HepG2 (cell line): ENCODE results near the gene RBCK1. TPM values are rescaled to one million over a fixed set of nuclear protein-coding genes. Genes with fewer than 3 reads are reported as not detected.
A peak's percentile ranks its signal among the peaks of the same experiment; 100 is the strongest.

Source experiments
- DR1 ChIP-seq: sonication (generic); formaldehyde crosslinking; IDR thresholded peaks from 2 replicates; pipeline ENCODE4 v1.8.0; 2021; ENCODE audit warnings: mild to moderate bottlenecking, missing genetic modification reagents, inconsistent platforms
- EHMT2 ChIP-seq: fragments of 200-600 bp; sonication (generic); IDR thresholded peaks from 2 replicates; pipeline ENCODE4 v1.7.0; 2017; ENCODE audit warnings: antibody characterized with exemption, low read depth, low read length, borderline replicate concordance
- ELF1 ChIP-seq: sonication (generic); formaldehyde crosslinking; IDR thresholded peaks from 2 replicates; pipeline ENCODE4 v1.4.0; 2020; ENCODE audit warnings: missing genetic modification reagents
- ETV6 ChIP-seq: sonication (generic); formaldehyde crosslinking; conservative IDR thresholded peaks from 2 replicates; pipeline ENCODE4 v1.4.0; 2020; ENCODE audit warnings: missing genetic modification reagents
- GLI4 ChIP-seq: sonication (generic); formaldehyde crosslinking; IDR thresholded peaks from 2 replicates; pipeline ENCODE4 v1.5.1; 2020; ENCODE audit warnings: missing genetic modification reagents, mild to moderate bottlenecking, moderate library complexity, borderline replicate concordance
- HOXA9 ChIP-seq: sonication (generic); formaldehyde crosslinking; IDR thresholded peaks from 2 replicates; pipeline ENCODE4 v1.8.1; 2022; ENCODE audit warnings: missing genetic modification reagents, mild to moderate bottlenecking, moderate library complexity, borderline replicate concordance
- IRF2 ChIP-seq: IDR thresholded peaks from 2 replicates; pipeline ENCODE4 v1.6.1; 2018; ENCODE audit warnings: missing genetic modification reagents, missing compliant biosample characterization
- NFIB ChIP-seq: sonication (generic); formaldehyde crosslinking; IDR thresholded peaks from 2 replicates; pipeline ENCODE4 v1.9.0; 2021; ENCODE audit warnings: missing genetic modification reagents, mild to moderate bottlenecking, borderline replicate concordance
- NFKBIZ ChIP-seq: IDR thresholded peaks from 2 replicates; pipeline ENCODE4 v1.6.1; 2018; ENCODE audit warnings: missing genetic modification reagents, missing compliant biosample characterization
- POGZ ChIP-seq: sonication (generic); formaldehyde crosslinking; IDR thresholded peaks from 2 replicates; pipeline ENCODE4 v1.4.0; 2020; ENCODE audit warnings: mild to moderate bottlenecking, missing genetic modification reagents
- PTBP1 ChIP-seq: fragments of 200-400 bp; formaldehyde crosslinking; IDR thresholded peaks from 2 replicates; pipeline ENCODE4 v1.6.1; 2018; ENCODE audit warnings: low read length, low read depth; ENCODE audit not compliant: poor library complexity, severe bottlenecking
- RBFOX2 ChIP-seq: fragments of 200-400 bp; formaldehyde crosslinking; IDR thresholded peaks from 2 replicates; pipeline ENCODE4 v1.6.1; 2017; ENCODE audit warnings: low read depth, mild to moderate bottlenecking, low read length
- SIN3A ChIP-seq: IDR thresholded peaks from 2 replicates; pipeline ENCODE4 v1.6.1; 2011; ENCODE audit warnings: low read depth, mild to moderate bottlenecking, control low read depth, low read length, borderline replicate concordance
- SUZ12 ChIP-seq: fragments of 150-350 bp; IDR thresholded peaks from 2 replicates; pipeline ENCODE4 v1.6.1; 2014; ENCODE audit warnings: low read depth, low read length
- TCF12 ChIP-seq, 2 experiments: fragments of 450-650 bp in 1 of 2; sonication (generic) in 1 of 2; formaldehyde crosslinking in 1 of 2; IDR thresholded peaks; 2 replicates each; pipeline versions ENCODE4 v1.6.1 to v1.8.0; 2017 to 2022; ENCODE audit warnings: antibody characterized with exemption in 1 of 2, mild to moderate bottlenecking in 1 of 2, missing genetic modification reagents in 1 of 2, moderate library complexity in 1 of 2
- THAP11 ChIP-seq: IDR thresholded peaks from 2 replicates; pipeline ENCODE4 v1.6.1; 2016; ENCODE audit warnings: missing biosample characterization, missing genetic modification reagents
- U2AF2 ChIP-seq: fragments of 200-400 bp; formaldehyde crosslinking; IDR thresholded peaks from 2 replicates; pipeline ENCODE4 v1.6.1; 2017; ENCODE audit warnings: low read depth, mild to moderate bottlenecking, low read length
- ZFP82 ChIP-seq: sonication (generic); formaldehyde crosslinking; IDR thresholded peaks from 2 replicates; pipeline ENCODE4 v1.5.1; 2020; ENCODE audit warnings: mild to moderate bottlenecking, missing genetic modification reagents, borderline replicate concordance
- ZMAT3 ChIP-seq: sonication (generic); formaldehyde crosslinking; conservative IDR thresholded peaks from 2 replicates; pipeline ENCODE4 v1.7.0; 2021; ENCODE audit warnings: missing genetic modification reagents
- ZNF138 ChIP-seq: sonication (generic); formaldehyde crosslinking; IDR thresholded peaks from 2 replicates; pipeline ENCODE4 v1.5.0; 2020; ENCODE audit warnings: mild to moderate bottlenecking, low read depth, missing genetic modification reagents
- ZNF143 ChIP-seq: sonication (generic); formaldehyde crosslinking; IDR thresholded peaks from 2 replicates; pipeline ENCODE4 v1.4.0; 2020; ENCODE audit warnings: missing genetic modification reagents
- ZNF282 ChIP-seq: fragments of 450-650 bp; IDR thresholded peaks from 2 replicates; pipeline ENCODE4 v1.6.1; 2018; ENCODE audit not compliant: partially characterized antibody
- ZNF564 ChIP-seq: sonication (generic); formaldehyde crosslinking; IDR thresholded peaks from 2 replicates; pipeline ENCODE4 v1.8.1; 2023; ENCODE audit warnings: mild to moderate bottlenecking, missing genetic modification reagents
- ZNF569 ChIP-seq: sonication (generic); formaldehyde crosslinking; IDR thresholded peaks from 2 replicates; pipeline ENCODE4 v1.5.0; 2020; ENCODE audit warnings: mild to moderate bottlenecking, missing genetic modification reagents, moderate library complexity, borderline replicate concordance
- ZNF616 ChIP-seq: sonication (generic); formaldehyde crosslinking; IDR thresholded peaks from 2 replicates; pipeline ENCODE4 v1.5.0; 2020; ENCODE audit warnings: low read depth, mild to moderate bottlenecking, missing genetic modification reagents
- ZNF768 ChIP-seq: sonication (generic); formaldehyde crosslinking; IDR thresholded peaks from 2 replicates; pipeline ENCODE4 v1.4.0; 2020; ENCODE audit warnings: missing genetic modification reagents
- ZSCAN20 ChIP-seq: sonication (generic); formaldehyde crosslinking; IDR thresholded peaks from 2 replicates; pipeline ENCODE4 v1.4.0; 2020; ENCODE audit warnings: missing genetic modification reagents, mild to moderate bottlenecking, borderline replicate concordance
- polyA plus RNA-seq, 8 experiments: library from polyadenylated mRNA; depleted of rRNA in 3 of 8; stranded (reverse) in 7 of 8; unstranded in 1 of 8; fragments of >200 nt; fragmentation: Illumina TruSeq in 4 of 8; extraction: Trizol in 4 of 8; gene quantifications; 2 replicates each; pipeline versions ENCODE4 v1.2.1 to v1.2.3, GENCODE V29; 2011 to 2016; ENCODE audit warnings: low read depth in 4 of 8, missing spikeins in 1 of 8, mixed read lengths in 1 of 8; ENCODE audit not compliant: insufficient read depth in 1 of 8
- total RNA-seq, 5 experiments: library from RNA; depleted of rRNA; stranded (reverse); fragments of >200 nt; fragmentation: Illumina TruSeq; extraction: Trizol; gene quantifications; 2 replicates each; pipeline ENCODE4 v1.2.3, GENCODE V29; 2016; ENCODE audit warnings: low read depth in 1 of 5
- TF ChIP-seq, protein P1 (sequence below): sonication (generic); formaldehyde crosslinking; IDR thresholded peaks from 2 replicates; pipeline ENCODE4 v1.9.0; 2021; ENCODE audit warnings: missing genetic modification reagents, borderline replicate concordance
- TF ChIP-seq, protein P2 (sequence below): sonication (generic); formaldehyde crosslinking; conservative IDR thresholded peaks from 2 replicates; pipeline ENCODE4 v1.4.0; 2020; ENCODE audit warnings: missing genetic modification reagents

The RBCK1 gene
- total and polyA plus RNA-seq, 2 of the 13 experiments (the other 11 are each of a cell fraction or from before 2014, with no cell fraction given), result 149 to 215 TPM

- peak; percentile 57; the same call in 1 of the 2 replicates for TF ChIP-seq ZNF768 (CRISPR knock-in tag)
- TF ChIP-seq THAP11 (CRISPR knock-in tag), result no peak
- no peak for TF ChIP-seq ZNF616 (CRISPR knock-in tag)
- TF ChIP-seq ZNF569 (CRISPR knock-in tag), result no peak
- no peak for TF ChIP-seq ELF1 (CRISPR knock-in tag)
- TF ChIP-seq, protein P1, sequence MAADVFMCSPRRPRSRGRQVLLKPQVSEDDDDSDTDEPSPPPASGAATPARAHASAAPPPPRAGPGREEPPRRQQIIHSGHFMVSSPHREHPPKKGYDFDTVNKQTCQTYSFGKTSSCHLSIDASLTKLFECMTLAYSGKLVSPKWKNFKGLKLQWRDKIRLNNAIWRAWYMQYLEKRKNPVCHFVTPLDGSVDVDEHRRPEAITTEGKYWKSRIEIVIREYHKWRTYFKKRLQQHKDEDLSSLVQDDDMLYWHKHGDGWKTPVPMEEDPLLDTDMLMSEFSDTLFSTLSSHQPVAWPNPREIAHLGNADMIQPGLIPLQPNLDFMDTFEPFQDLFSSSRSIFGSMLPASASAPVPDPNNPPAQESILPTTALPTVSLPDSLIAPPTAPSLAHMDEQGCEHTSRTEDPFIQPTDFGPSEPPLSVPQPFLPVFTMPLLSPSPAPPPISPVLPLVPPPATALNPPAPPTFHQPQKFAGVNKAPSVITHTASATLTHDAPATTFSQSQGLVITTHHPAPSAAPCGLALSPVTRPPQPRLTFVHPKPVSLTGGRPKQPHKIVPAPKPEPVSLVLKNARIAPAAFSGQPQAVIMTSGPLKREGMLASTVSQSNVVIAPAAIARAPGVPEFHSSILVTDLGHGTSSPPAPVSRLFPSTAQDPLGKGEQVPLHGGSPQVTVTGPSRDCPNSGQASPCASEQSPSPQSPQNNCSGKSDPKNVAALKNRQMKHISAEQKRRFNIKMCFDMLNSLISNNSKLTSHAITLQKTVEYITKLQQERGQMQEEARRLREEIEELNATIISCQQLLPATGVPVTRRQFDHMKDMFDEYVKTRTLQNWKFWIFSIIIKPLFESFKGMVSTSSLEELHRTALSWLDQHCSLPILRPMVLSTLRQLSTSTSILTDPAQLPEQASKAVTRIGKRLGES (CRISPR knock-in tag), result no peak
- peak; percentile 15; the same call in 1 of the 2 replicates for TF ChIP-seq GLI4
- TF ChIP-seq HOXA9 (CRISPR knock-in tag), result no peak
- peak; percentile 3; the same call in 1 of the 2 replicates for TF ChIP-seq ZNF143
- no peak for TF ChIP-seq ZSCAN20 (CRISPR knock-in tag)
- TF ChIP-seq ZNF564 (CRISPR knock-in tag), result no peak
- TF ChIP-seq PTBP1, result peak; percentile 97
- peak; percentile 89 for TF ChIP-seq RBFOX2
- no peak for TF ChIP-seq TCF12 (IDR thresholded peaks at IDR 0.05)
- no peak for TF ChIP-seq TCF12 (CRISPR knock-in tag; IDR thresholded peaks at IDR 0.05)
- TF ChIP-seq ETV6, result 0 out of 2 replicates have a peak, but pooled peaks have one; percentile 16
- TF ChIP-seq SUZ12, result no peak
- no peak for TF ChIP-seq U2AF2
- TF ChIP-seq, protein P2, sequence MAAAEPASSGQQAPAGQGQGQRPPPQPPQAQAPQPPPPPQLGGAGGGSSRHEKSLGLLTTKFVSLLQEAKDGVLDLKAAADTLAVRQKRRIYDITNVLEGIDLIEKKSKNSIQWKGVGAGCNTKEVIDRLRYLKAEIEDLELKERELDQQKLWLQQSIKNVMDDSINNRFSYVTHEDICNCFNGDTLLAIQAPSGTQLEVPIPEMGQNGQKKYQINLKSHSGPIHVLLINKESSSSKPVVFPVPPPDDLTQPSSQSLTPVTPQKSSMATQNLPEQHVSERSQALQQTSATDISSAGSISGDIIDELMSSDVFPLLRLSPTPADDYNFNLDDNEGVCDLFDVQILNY (CRISPR knock-in tag), result no peak; the same call in 1 of the 2 replicates
- no peak for TF ChIP-seq POGZ (CRISPR knock-in tag)
- no peak for TF ChIP-seq NFKBIZ
- no peak for TF ChIP-seq DR1 (CRISPR knock-in tag)
- no peak for TF ChIP-seq SIN3A
- no peak for TF ChIP-seq ZFP82 (CRISPR knock-in tag)
- TF ChIP-seq NFIB (CRISPR knock-in tag), result 0 out of 2 replicates have a peak, but pooled peaks have one; percentile 12
- no peak for TF ChIP-seq EHMT2
- no peak for TF ChIP-seq ZMAT3
- TF ChIP-seq IRF2 (CRISPR knock-in tag), result no peak
- no peak; the same call in 1 of the 2 replicates for TF ChIP-seq ZNF138 (CRISPR knock-in tag)
- no peak for TF ChIP-seq ZNF282
These were observed 11.9 kb upstream of the RBCK1 start (continued) for GRCh38 chr20:396252-396618.
